IMR-90 (cell line): ENCODE measurements around the gene RIOK1. TPM values are rescaled to one million over a fixed set of nuclear protein-coding genes. Genes with fewer than 3 reads are reported as not detected.

Experiments
- ATAC-seq: fragments of 200-7000 bp; cut with Tn5 transposase; 2 replicates; pipeline ENCODE4 v1.9.1; 2020; ENCODE audit warnings: low read depth, mild to moderate bottlenecking, moderate library complexity
- BruUV-seq: library from RNA; stranded (reverse); fragments of 400-500 nt; replicated peaks from 2 replicates; lab custom pipeline; 2021; lab: Mats Ljungman, UMichigan
- CTCF ChIA-PET: fragments of 300-600 bp; formaldehyde crosslinking; extraction: SDS; loops from one replicate; lab custom pipeline; 2021; ENCODE audit warnings: antibody characterized with exemption; lab: Yijun Ruan, JAX
- POLR2A ChIA-PET: fragments of 300-600 bp; sonication (Branson Sonifier 250); formaldehyde crosslinking; loops from one replicate; lab custom pipeline; 2022; ENCODE audit warnings: antibody characterized with exemption; ENCODE audit not compliant: unreplicated experiment; lab: Charles Lee
- DNase-seq: peaks from one replicate; pipeline ENCODE4 v3.0.0; 2013
- H2AFZ ChIP-seq: replicated peaks from 2 replicates; pipeline ENCODE3; 2013; ENCODE audit warnings: low read length, mild to moderate bottlenecking; ENCODE audit not compliant: poor library complexity
- H2AK5ac ChIP-seq: 2 replicates; pipeline ENCODE4 v1.6.1; 2013; ENCODE audit warnings: low read depth, low read length, inconsistent platforms
- H2AK9ac ChIP-seq: replicated peaks from 2 replicates; pipeline ENCODE3; 2013; ENCODE audit warnings: mild to moderate bottlenecking, low read depth, low read length, moderate library complexity; ENCODE audit not compliant: poor library complexity
- H2BK120ac ChIP-seq: 2 replicates; pipeline ENCODE4 v1.6.1; 2013; ENCODE audit warnings: low read depth, low read length, inconsistent platforms
- H2BK15ac ChIP-seq: 3 replicates; pipeline ENCODE4 v1.6.1; 2013; ENCODE audit warnings: low read depth, low read length, inconsistent platforms
- H2BK20ac ChIP-seq: 2 replicates; pipeline ENCODE4 v1.6.1; 2013; ENCODE audit warnings: low read depth, mild to moderate bottlenecking, inconsistent platforms, low read length, moderate library complexity
- H2BK5ac ChIP-seq: 2 replicates; pipeline ENCODE4 v1.6.1; 2013; ENCODE audit warnings: mild to moderate bottlenecking, low read depth, low read length, inconsistent platforms; ENCODE audit not compliant: poor library complexity, severe bottlenecking
- H3K14ac ChIP-seq: replicated peaks from 2 replicates; pipeline ENCODE4 v1.6.1; 2013; ENCODE audit warnings: low read depth, low read length, inconsistent platforms
- H3K18ac ChIP-seq: 2 replicates; pipeline ENCODE4 v1.6.1; 2013; ENCODE audit warnings: low read depth, low read length, control low read depth
- H3K23ac ChIP-seq: 2 replicates; pipeline ENCODE4 v1.6.1; 2013; ENCODE audit warnings: low read depth, low read length, inconsistent platforms
- H3K27ac ChIP-seq: 2 replicates; pipeline ENCODE4 v1.5.1; 2013; ENCODE audit warnings: mild to moderate bottlenecking, control low read depth, low read length; ENCODE audit not compliant: insufficient read depth
- H3K27me3 ChIP-seq: 2 replicates; pipeline ENCODE4 v1.6.1; 2013; ENCODE audit warnings: low read length; ENCODE audit not compliant: control insufficient read depth, insufficient read depth
- H3K36me3 ChIP-seq: 2 replicates; pipeline ENCODE4 v1.6.1; 2013; ENCODE audit warnings: low read length, mixed read lengths; ENCODE audit not compliant: control insufficient read depth, insufficient read depth
- H3K4ac ChIP-seq: 2 replicates; pipeline ENCODE4 v1.6.1; 2013; ENCODE audit warnings: low read depth, low read length, inconsistent platforms
- H3K4me1 ChIP-seq: 2 replicates; pipeline ENCODE4 v1.6.1; 2013; ENCODE audit warnings: low read length, mixed read lengths; ENCODE audit not compliant: control insufficient read depth, insufficient read depth
- H3K4me2 ChIP-seq: 2 replicates; pipeline ENCODE4 v1.6.1; 2013; ENCODE audit warnings: low read depth, mild to moderate bottlenecking, control low read depth, low read length, moderate library complexity
- H3K4me3 ChIP-seq: 2 replicates; pipeline ENCODE4 v1.5.1; 2013; ENCODE audit warnings: low read depth, mild to moderate bottlenecking, control low read depth, low read length, moderate library complexity; ENCODE audit not compliant: insufficient read depth
- H3K56ac ChIP-seq: 2 replicates; pipeline ENCODE4 v1.6.1; 2013; ENCODE audit warnings: low read length, inconsistent platforms; ENCODE audit not compliant: insufficient read depth; ENCODE audit errors: extremely low read depth
- H3K79me1 ChIP-seq, 2 experiments: 2 replicates each; pipeline ENCODE4 v1.6.1; 2013; ENCODE audit warnings: low read length in 2 of 2, inconsistent platforms in 1 of 2, low read depth in 1 of 2
- H3K9ac ChIP-seq: 2 replicates; pipeline ENCODE4 v1.6.1; 2013; ENCODE audit warnings: low read depth, low read length, control low read depth
- H3K9me1 ChIP-seq: 2 replicates; pipeline ENCODE4 v1.6.1; 2013; ENCODE audit warnings: low read length, inconsistent platforms; ENCODE audit not compliant: insufficient read depth
- H3K9me3 ChIP-seq: 2 replicates; pipeline ENCODE4 v1.6.1; 2013; ENCODE audit warnings: low read length; ENCODE audit not compliant: control insufficient read depth, insufficient read depth
- H4K20me1 ChIP-seq: 2 replicates; pipeline ENCODE4 v1.6.1; 2013; ENCODE audit warnings: low read length, inconsistent platforms; ENCODE audit not compliant: insufficient read depth
- H4K5ac ChIP-seq: 2 replicates; pipeline ENCODE4 v1.6.1; 2013; ENCODE audit warnings: mild to moderate bottlenecking, low read depth, low read length, control low read depth
- H4K8ac ChIP-seq, 2 experiments: 2 replicates each; pipeline ENCODE4 v1.6.1; 2013; ENCODE audit warnings: low read depth in 2 of 2, low read length in 2 of 2, control low read depth in 1 of 2, inconsistent platforms in 1 of 2
- H4K91ac ChIP-seq: 2 replicates; pipeline ENCODE4 v1.6.1; 2013; ENCODE audit warnings: low read depth, low read length, inconsistent platforms; ENCODE audit not compliant: insufficient read depth
- CEBPB ChIP-seq: IDR thresholded peaks from 2 replicates; pipeline ENCODE4 v1.6.1; 2012; ENCODE audit warnings: low read depth, low read length, improper control_type of control experiment
- CHD1 ChIP-seq: IDR thresholded peaks from 2 replicates; pipeline ENCODE4 v1.6.1; 2012; ENCODE audit warnings: low read depth, low read length, improper control_type of control experiment
- MXI1 ChIP-seq: IDR thresholded peaks from 2 replicates; pipeline ENCODE4 v1.6.1; 2012; ENCODE audit warnings: low read depth, mild to moderate bottlenecking, low read length, moderate library complexity, borderline replicate concordance
- NFE2L2 ChIP-seq: fragments of 150-350 bp; IDR thresholded peaks from 2 replicates; pipeline ENCODE4 v1.6.1; 2016; ENCODE audit warnings: low read depth, mild to moderate bottlenecking, low read length
- RCOR1 ChIP-seq: IDR thresholded peaks from 2 replicates; pipeline ENCODE4 v1.6.1; 2012; ENCODE audit warnings: mild to moderate bottlenecking, low read length, improper control_type of control experiment; ENCODE audit not compliant: insufficient replicate concordance
- WGBS, 2 experiments: methylation state at CpG; one replicate each; pipeline versions ENCODE4 v1.1.5 to v1.1.7; 2013; ENCODE audit warnings: missing lambda C conversion rate in 2 of 2; ENCODE audit not compliant: insufficient read length in 1 of 2; ENCODE audit errors: extremely low coverage in 2 of 2; 5-methylcytosine and 5-hydroxymethylcytosine counted together
- dilution Hi-C: fragments of 300-500 bp; cut with HindIII; formaldehyde crosslinking; loops from one replicate; pipeline ENCODE4 v1.14.3; 2018; ENCODE audit warnings: low sequenced_read_pairs; ENCODE audit not compliant: unreplicated experiment
- in situ Hi-C: fragments of 300-500 bp; cut with MboI; formaldehyde crosslinking; loops from 3 replicates; pipeline ENCODE4 v1.14.3; 2019; ENCODE audit warnings: low sequenced_read_pairs, inconsistent platforms, mixed read lengths
- intact Hi-C: fragments of 100-400 bp; cut with micrococcal nuclease; formaldehyde crosslinking; loops from 2 replicates; pipeline ENCODE4 v1.10.0; 2022
- polyA plus RNA-seq, 3 experiments: library from polyadenylated mRNA; depleted of rRNA; stranded (reverse); fragments of >200 nt; gene quantifications; 2 replicates each; pipeline ENCODE4 v1.2.3, GENCODE V29; 2012; ENCODE audit warnings: low replicate concordance in 1 of 3
- total RNA-seq: library from RNA; depleted of rRNA; stranded (reverse); fragments of >200 nt; gene quantifications from 2 replicates; pipeline ENCODE4 v1.2.3, GENCODE V29; 2012
- TF ChIP-seq, protein P1 (sequence below): fragments of 150-350 bp; IDR thresholded peaks from 2 replicates; pipeline ENCODE4 v1.6.1; 2017; ENCODE audit warnings: mild to moderate bottlenecking, antibody characterized with exemption, low read length, low read depth

Gene RIOK1
- total and polyA plus RNA-seq, 2 of the 4 experiments (the other 2 are of a cell fraction), result 17.0 to 17.8 TPM

DNA sequence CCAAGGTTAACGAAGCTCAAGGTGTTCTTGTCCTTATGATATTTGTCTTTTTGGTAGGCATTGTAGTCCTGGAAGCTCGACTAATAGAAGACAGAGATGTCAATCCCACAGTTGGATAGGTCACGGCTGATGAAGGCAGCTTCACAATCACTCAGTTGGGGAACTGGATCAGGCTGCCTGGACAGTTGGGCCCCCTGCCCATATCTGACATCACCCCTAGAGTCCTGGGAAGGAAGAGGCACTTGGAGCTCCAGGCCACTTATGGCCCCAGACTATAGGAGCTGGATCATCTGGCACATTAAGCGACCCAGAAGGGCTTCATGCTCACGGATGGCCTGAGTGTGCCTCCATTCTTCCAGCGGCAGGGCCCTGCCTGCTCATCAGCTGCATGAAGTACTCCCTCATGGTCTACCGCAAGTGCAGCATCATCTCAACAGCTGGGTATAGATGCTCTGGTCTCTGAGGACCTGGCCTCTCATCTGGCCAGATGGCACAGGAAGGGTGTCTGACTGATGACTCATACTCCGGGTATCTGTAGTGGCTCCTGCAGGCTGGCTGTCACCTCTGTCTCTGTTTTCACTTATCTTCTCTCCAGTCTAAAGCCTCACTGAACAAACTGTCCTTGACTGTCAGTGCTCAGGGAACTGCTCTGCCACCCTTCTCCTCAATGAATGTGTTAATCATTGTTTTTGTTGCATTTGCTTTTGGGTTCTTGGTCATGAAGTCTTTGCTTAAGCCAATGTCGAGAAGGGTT lies 47.4 kb upstream of the RIOK1 start:
- H3K9me3 ChIP-seq, result no peaks in the 10 kb centered on the region
- H3K23ac ChIP-seq, result no peak overlapping the region
- H3K56ac ChIP-seq, result no peak overlapping the region
- no peaks in the 10 kb centered on the region for H4K20me1 ChIP-seq
- dilution Hi-C loops, result no loop called here
- H2AFZ ChIP-seq, result no peak overlapping the region
- POLR2A ChIA-PET, result no interaction called here
- no peak for TF ChIP-seq CEBPB
- no peak for TF ChIP-seq NFE2L2
- TF ChIP-seq MXI1, result no peak
- TF ChIP-seq CHD1, result no peak
- TF ChIP-seq RCOR1, result no peak
- TF ChIP-seq, protein P1, sequence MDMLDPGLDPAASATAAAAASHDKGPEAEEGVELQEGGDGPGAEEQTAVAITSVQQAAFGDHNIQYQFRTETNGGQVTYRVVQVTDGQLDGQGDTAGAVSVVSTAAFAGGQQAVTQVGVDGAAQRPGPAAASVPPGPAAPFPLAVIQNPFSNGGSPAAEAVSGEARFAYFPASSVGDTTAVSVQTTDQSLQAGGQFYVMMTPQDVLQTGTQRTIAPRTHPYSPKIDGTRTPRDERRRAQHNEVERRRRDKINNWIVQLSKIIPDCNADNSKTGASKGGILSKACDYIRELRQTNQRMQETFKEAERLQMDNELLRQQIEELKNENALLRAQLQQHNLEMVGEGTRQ, result no peak
- H3K4me2 ChIP-seq, result no peak overlapping the region
- H3K27me3 ChIP-seq, result peaks cover 7% of the 10 kb centered on the region
- H3K36me3 ChIP-seq, result no peaks in the 10 kb centered on the region
- H4K5ac ChIP-seq, result no peak overlapping the region
- H3K9ac ChIP-seq, result no peak overlapping the region
- H3K9me1 ChIP-seq, result no peaks in the 10 kb centered on the region
- no peak overlapping the region for H3K27ac ChIP-seq
- H4K91ac ChIP-seq, result no peak overlapping the region
- H2AK9ac ChIP-seq, result no peak overlapping the region
- H4K8ac ChIP-seq, result no peak overlapping the region
- H3K4me3 ChIP-seq, result no peak overlapping the region
- H2BK20ac ChIP-seq, result no peak overlapping the region
- no peak overlapping the region for H3K18ac ChIP-seq
- H2AK5ac ChIP-seq, result no peak overlapping the region
- 78% methylated on average over 6 of the region's 9 CpGs; no CpG with 5 or more reads in 1 of the 2 experiments for WGBS, 2 experiments
- H3K14ac ChIP-seq, result no peak overlapping the region
- H3K4ac ChIP-seq, result no peak overlapping the region
- DNase-seq (no peak), ATAC-seq (no peak; the same call in 1 of the 2 replicates)
- in situ Hi-C loops, result no loop called here
- H2BK15ac ChIP-seq, result no peak overlapping the region
- no peaks in the 10 kb centered on the region for H3K4me1 ChIP-seq
- no peak overlapping the region for H2BK5ac ChIP-seq
- no peak overlapping the region for H2BK120ac ChIP-seq
- BruUV-seq, result no TSS peak
- CTCF ChIA-PET, result no interaction called here
- H3K79me1 ChIP-seq, result no peaks in the 10 kb centered on the region
- intact Hi-C loops, result no loop called here
